LNCaP clone FGC (cell line): ENCODE measurements around the gene OPCML.

Source experiments
- DNase-seq: peaks from one replicate; pipeline ENCODE4 v3.0.0-alpha.2; 2011; ENCODE audit warnings: low read depth
- H3K4me3 ChIP-seq: 2 replicates; pipeline ENCODE4 v1.5.1; 2011; ENCODE audit warnings: mild to moderate bottlenecking, low read depth, low read length, control low read depth
- TF ChIP-seq, protein P1 (sequence below): IDR thresholded peaks from 2 replicates; pipeline ENCODE4 v1.5.1; 2012; ENCODE audit warnings: mild to moderate bottlenecking; ENCODE audit not compliant: control insufficient read depth, insufficient read depth; ENCODE audit errors: extremely low read depth

The OPCML gene

DNA sequence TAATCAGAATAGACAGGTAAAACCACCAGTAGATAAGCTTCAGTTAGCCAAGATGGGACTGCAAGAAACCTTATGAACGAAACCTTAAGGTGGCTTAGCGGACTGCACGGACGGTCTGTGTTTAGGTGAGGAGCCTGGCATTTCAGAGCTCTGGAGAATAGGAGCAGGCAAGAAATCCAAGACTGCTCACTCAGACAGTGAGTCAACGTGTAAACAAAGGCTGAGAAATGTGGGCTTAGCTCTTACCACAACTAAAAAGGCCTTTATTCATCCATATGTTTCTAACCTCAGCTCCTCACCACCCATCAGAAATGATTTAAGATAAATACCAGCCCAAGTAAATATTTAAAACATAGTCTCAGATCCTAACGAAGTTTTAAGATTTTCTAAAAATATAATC is 657.7 kb downstream of the OPCML start:
- DNase-seq: no peak
- H3K4me3 ChIP-seq: no peak overlapping the region
- TF ChIP-seq, protein P1, sequence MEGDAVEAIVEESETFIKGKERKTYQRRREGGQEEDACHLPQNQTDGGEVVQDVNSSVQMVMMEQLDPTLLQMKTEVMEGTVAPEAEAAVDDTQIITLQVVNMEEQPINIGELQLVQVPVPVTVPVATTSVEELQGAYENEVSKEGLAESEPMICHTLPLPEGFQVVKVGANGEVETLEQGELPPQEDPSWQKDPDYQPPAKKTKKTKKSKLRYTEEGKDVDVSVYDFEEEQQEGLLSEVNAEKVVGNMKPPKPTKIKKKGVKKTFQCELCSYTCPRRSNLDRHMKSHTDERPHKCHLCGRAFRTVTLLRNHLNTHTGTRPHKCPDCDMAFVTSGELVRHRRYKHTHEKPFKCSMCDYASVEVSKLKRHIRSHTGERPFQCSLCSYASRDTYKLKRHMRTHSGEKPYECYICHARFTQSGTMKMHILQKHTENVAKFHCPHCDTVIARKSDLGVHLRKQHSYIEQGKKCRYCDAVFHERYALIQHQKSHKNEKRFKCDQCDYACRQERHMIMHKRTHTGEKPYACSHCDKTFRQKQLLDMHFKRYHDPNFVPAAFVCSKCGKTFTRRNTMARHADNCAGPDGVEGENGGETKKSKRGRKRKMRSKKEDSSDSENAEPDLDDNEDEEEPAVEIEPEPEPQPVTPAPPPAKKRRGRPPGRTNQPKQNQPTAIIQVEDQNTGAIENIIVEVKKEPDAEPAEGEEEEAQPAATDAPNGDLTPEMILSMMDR: no peak

DNA sequence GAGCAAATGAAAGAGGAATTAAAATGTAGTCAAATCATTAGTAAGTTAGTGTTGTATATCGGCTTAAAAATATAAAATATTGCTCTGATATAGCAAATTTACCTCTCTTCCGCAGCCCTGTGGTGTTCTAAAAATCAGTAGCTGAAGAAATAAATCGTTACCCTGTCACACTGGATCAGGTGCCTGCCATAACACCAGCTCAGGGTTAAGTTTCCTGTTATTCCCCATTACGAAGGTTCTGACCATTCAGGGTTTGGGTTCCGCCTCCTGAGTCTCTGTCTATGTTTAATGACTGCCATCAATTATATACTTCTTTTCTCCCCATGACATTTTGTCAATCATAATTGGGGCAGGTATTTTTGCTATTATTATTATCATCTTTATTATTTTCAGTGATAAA is 658.5 kb downstream of the OPCML start:
- no peak overlapping the region for H3K4me3 ChIP-seq
- no peak for DNase-seq
- TF ChIP-seq, protein P1: no peak

DNA sequence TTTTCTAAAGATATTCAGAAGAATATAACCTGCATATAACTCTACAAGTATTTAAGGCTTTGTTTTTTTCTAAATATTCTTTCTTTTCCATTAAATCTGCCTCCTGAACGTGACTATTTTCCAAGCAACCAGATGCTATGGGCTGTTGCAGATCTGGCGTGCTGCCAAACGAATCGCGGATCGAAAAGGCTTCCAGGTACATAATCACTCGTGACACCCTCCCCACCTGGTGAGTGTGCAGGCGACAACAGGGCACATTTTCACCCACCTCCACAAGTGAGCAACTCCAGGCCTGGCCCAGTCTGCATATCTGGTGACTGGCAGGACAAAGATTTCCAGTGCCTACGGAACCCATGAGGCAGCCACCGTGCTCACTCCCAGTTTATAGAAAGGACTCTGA is 660.1 kb downstream of the OPCML start:
- no peak for DNase-seq
- TF ChIP-seq, protein P1: no peak
- H3K4me3 ChIP-seq: no peak overlapping the region

DNA sequence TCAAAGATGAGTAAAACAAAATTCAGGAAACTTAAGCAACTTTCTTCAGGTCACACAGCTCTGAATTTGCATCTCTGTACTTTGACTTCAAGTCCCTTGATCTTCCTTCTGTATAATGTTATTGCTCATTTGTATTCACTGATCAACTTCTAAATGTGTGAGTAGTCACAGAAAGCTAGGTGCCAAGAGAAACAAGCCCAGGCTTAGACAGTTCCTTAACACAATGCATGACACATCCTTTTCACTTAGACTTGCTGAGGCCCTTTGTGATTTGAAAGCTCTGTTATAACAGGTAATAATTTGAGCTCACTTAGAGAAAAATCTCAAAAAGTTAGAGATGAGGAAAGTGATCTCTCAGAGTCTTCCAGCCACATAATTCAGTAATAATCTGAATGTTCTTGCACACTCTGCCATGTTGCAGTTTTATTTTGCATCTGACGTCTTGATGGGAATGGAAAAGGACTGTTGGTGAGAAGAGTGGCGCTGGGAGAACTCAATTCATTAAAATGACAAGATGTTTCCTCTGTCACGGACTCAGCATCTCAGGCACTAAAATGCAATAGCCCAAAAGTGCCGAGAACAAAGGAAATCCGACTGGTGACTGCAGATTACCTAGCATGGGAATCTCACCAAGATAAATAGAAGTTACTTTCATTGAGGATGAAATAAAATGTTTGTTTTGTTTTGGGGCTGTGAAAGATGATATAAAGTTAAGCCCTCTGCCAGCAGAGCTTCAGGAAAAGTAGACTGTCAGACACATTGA is 665.3 kb downstream of the OPCML start:
- H3K4me3 ChIP-seq: no peak overlapping the region
- TF ChIP-seq, protein P1: no peak
- no peak for DNase-seq

DNA sequence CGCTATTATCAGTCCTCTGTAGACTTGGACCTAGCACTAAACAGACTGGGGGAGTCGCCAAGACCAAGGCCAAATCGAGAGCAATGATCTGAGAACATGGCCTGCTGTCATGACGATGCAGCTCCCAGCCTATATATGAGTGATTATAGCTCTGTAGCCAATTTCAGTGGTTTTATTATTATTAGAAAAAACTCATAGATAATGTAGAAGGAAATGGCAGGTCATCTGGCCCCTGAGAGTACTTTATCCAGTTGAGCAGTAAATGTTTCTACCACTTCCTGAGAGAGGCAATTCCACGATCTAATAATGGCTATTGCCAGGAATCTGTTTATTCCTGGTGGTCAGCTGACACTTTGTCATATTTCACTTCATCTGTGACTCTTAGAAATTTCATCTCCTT is 666.7 kb downstream of the OPCML start:
- no peak for DNase-seq
- no peak overlapping the region for H3K4me3 ChIP-seq
- TF ChIP-seq, protein P1: no peak

DNA sequence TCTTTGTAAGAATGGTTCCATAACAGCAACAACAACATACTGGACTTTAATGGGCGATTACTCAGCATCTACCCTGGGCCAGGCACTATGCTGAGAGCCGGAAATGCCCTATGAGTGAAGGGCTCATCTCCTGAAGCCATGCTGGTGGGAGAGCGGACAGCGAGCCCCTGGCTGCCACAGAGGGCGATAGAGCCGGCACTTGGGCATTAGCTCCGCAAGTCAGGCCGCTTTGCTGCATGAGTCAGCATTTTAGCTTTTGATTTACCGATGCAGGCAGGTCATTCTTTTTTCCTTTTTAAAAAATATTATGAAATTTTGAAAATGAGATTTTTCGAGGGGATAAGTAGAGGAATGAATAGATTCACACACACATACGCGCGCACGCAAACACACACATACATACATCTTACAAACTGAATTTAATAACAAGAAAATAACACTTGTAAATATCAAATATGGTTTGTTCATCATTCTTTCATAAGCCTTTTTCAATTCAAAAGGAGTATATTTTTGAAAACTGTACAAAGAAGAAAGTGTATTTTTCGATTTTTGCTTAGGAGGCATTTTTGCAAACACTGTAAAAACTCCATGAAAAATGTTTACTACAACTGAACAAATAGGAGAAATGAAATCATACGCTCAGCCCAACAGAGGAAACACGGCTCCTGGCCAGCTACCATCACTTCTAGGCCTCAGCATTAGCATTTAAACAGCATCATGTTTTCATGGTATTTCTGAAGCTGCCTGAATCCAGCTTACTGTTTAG is 667.3 kb downstream of the OPCML start:
- DNase-seq: no peak
- H3K4me3 ChIP-seq: no peak overlapping the region
- TF ChIP-seq, protein P1: no peak
